Endothelial cell of umbilical vein (primary cell): ENCODE data around the gene DYNC1H1. TPM values are rescaled to one million over a fixed set of nuclear protein-coding genes. Genes with fewer than 3 reads are reported as not detected.

Experiments
- BruUV-seq: library from RNA; stranded (reverse); fragments of 400-500 nt; replicated peaks from 2 replicates; lab custom pipeline; 2021; lab: Mats Ljungman, UMichigan
- CTCF ChIA-PET: fragments of 300-600, 350-600 bp; sonication (Branson Sonifier 250); formaldehyde crosslinking; loops from one replicate; lab custom pipeline; 2021; ENCODE audit warnings: antibody characterized with exemption, inconsistent platforms; lab: Charles Lee
- POLR2A ChIA-PET: fragments of 300-600, 350-600 bp; sonication (Branson Sonifier 250); formaldehyde crosslinking; loops from one replicate; lab custom pipeline; 2021; ENCODE audit warnings: antibody characterized with exemption, inconsistent platforms; lab: Charles Lee
- DNase-seq: peaks from one replicate; pipeline ENCODE4 v3.0.0-alpha.2; 2011; ENCODE audit warnings: low read depth, low spot score
- FAIRE-seq: peaks from 2 replicates; lab custom pipeline; 2011; peaks lifted over from hg19 to GRCh38; lab: Jason Lieb, UNC
- H2AFZ ChIP-seq: 2 replicates; pipeline ENCODE4 v1.6.0; 2012; ENCODE audit warnings: low read depth, low read length, control low read depth, inconsistent platforms
- H3K27ac ChIP-seq: 2 replicates; pipeline ENCODE4 v1.5.1; 2011; ENCODE audit warnings: low read depth, mild to moderate bottlenecking, control low read depth, low read length, moderate library complexity; ENCODE audit not compliant: insufficient read depth
- H3K27me3 ChIP-seq, 2 experiments: 2 replicates each; pipeline versions ENCODE4 v1.6.0 to v1.6.1; 2011; ENCODE audit warnings: low read length in 2 of 2, mixed read lengths in 1 of 2; ENCODE audit not compliant: control insufficient read depth in 2 of 2, insufficient read depth in 2 of 2
- H3K36me3 ChIP-seq, 2 experiments: 2 replicates in 1 of 2; 3 replicates in 1 of 2; pipeline ENCODE4 v1.5.1; 2011; ENCODE audit warnings: low read length in 2 of 2, mild to moderate bottlenecking in 1 of 2, moderate library complexity in 1 of 2; ENCODE audit not compliant: control insufficient read depth in 2 of 2, insufficient read depth in 2 of 2; ENCODE audit errors: extremely low read depth in 1 of 2
- H3K4me1 ChIP-seq: 3 replicates; pipeline ENCODE4 v1.5.1; 2011; ENCODE audit warnings: mild to moderate bottlenecking, low read length; ENCODE audit not compliant: control insufficient read depth, insufficient read depth; ENCODE audit errors: extremely low read depth
- H3K4me2 ChIP-seq: 2 replicates; pipeline ENCODE4 v1.6.1; 2011; ENCODE audit warnings: low read length, control low read depth, mixed read lengths; ENCODE audit not compliant: insufficient read depth
- H3K4me3 ChIP-seq, 3 experiments: fragments of 200-600 bp in 1 of 3; sonication (generic), shearing (Covaris generic) in 1 of 3; replicated peaks in 1 of 3; 2 replicates each; pipeline ENCODE4 v1.5.1; 2011 to 2016; ENCODE audit warnings: control low read depth in 3 of 3, low read length in 3 of 3, mild to moderate bottlenecking in 2 of 3, inconsistent platforms in 1 of 3, low read depth in 1 of 3, moderate library complexity in 1 of 3; ENCODE audit not compliant: insufficient read depth in 1 of 3
- H3K79me2 ChIP-seq: 2 replicates; pipeline ENCODE4 v1.6.0; 2012; ENCODE audit warnings: low read length, inconsistent platforms; ENCODE audit not compliant: control insufficient read depth, insufficient read depth
- H3K9ac ChIP-seq: replicated peaks from 2 replicates; pipeline ENCODE3; 2011; ENCODE audit warnings: low read length, control low read depth; ENCODE audit not compliant: insufficient read depth; ENCODE audit errors: extremely low read depth
- H3K9me1 ChIP-seq: replicated peaks from 3 replicates; pipeline ENCODE4 v1.6.0; 2011; ENCODE audit warnings: mild to moderate bottlenecking, low read length; ENCODE audit not compliant: control insufficient read depth, insufficient read depth; ENCODE audit errors: extremely low read depth
- H3K9me3 ChIP-seq: replicated peaks from 2 replicates; pipeline ENCODE4 v1.5.1; 2012; ENCODE audit warnings: low read length, inconsistent platforms; ENCODE audit not compliant: control insufficient read depth, insufficient read depth
- H4K20me1 ChIP-seq: replicated peaks from 2 replicates; pipeline ENCODE3; 2011; ENCODE audit warnings: mild to moderate bottlenecking, low read length; ENCODE audit not compliant: control insufficient read depth, insufficient read depth; ENCODE audit errors: extremely low read depth
- CTCF ChIP-seq, 2 donors: IDR thresholded peaks; 1 replicate in 1 of 2; 2 replicates in 1 of 2; pipeline ENCODE4 v1.5.1; 2011; ENCODE audit warnings: low read length in 2 of 2, mild to moderate bottlenecking in 2 of 2, moderate library complexity in 2 of 2, control low read depth in 1 of 2, inconsistent platforms in 1 of 2, low read depth in 1 of 2; ENCODE audit not compliant: insufficient read depth in 1 of 2; ENCODE audit errors: extremely low read depth in 1 of 2
- EZH2 ChIP-seq: IDR thresholded peaks from 2 replicates; pipeline ENCODE4 v1.6.1; 2012; ENCODE audit warnings: borderline replicate concordance, low read depth, mild to moderate bottlenecking, moderate library complexity, low read length, inconsistent platforms; ENCODE audit not compliant: severe bottlenecking
- FOS ChIP-seq: IDR thresholded peaks from 2 replicates; pipeline ENCODE4 v1.6.1; 2011; ENCODE audit warnings: mild to moderate bottlenecking, low read length, moderate library complexity, borderline replicate concordance; ENCODE audit not compliant: insufficient read depth
- GATA2 ChIP-seq: IDR thresholded peaks from 2 replicates; pipeline ENCODE4 v1.7.0; 2011; ENCODE audit warnings: low read depth, mild to moderate bottlenecking, moderate library complexity, mixed read lengths, low read length; ENCODE audit not compliant: insufficient read length, insufficient read depth
- JUN ChIP-seq: IDR thresholded peaks from 2 replicates; pipeline ENCODE4 v1.6.1; 2011; ENCODE audit warnings: borderline replicate concordance, low read depth; ENCODE audit not compliant: insufficient read length, insufficient read depth
- MAX ChIP-seq: IDR thresholded peaks from 2 replicates; pipeline ENCODE4 v1.6.1; 2011; ENCODE audit not compliant: insufficient read depth, insufficient read length
- MYC ChIP-seq: IDR thresholded peaks from one replicate; pipeline ENCODE4 v1.6.1; 2011; ENCODE audit warnings: mild to moderate bottlenecking, low read depth, low read length
- POLR2A ChIP-seq: IDR thresholded peaks from 2 replicates; pipeline ENCODE4 v1.6.1; 2012; ENCODE audit warnings: low read depth, mild to moderate bottlenecking, control low read depth, low read length
- POLR2AphosphoS5 ChIP-seq: IDR thresholded peaks from 2 replicates; pipeline ENCODE4 v1.6.1; 2012; ENCODE audit warnings: low read depth, mild to moderate bottlenecking, control low read depth, low read length, moderate library complexity; ENCODE audit not compliant: insufficient read depth
- dilution Hi-C: fragments of 300-500 bp; cut with MboI; formaldehyde crosslinking; loops from one replicate; pipeline ENCODE4 v1.15.0; 2019; ENCODE audit warnings: low sequenced_read_pairs; ENCODE audit not compliant: extremely low pct_ligation_motif_present
- intact Hi-C: fragments of 100-400 bp; cut with micrococcal nuclease; formaldehyde crosslinking; loops from one replicate; pipeline ENCODE4 v1.10.0; 2022
- polyA plus RNA-seq, 4 experiments: library from polyadenylated mRNA; depleted of rRNA in 3 of 4; stranded (reverse) in 3 of 4; unstranded in 1 of 4; fragments of >200 nt; gene quantifications; 2 replicates each; pipeline versions ENCODE4 v1.2.1 to v1.2.3, GENCODE V29; 2011 to 2012; ENCODE audit warnings: missing spikeins in 1 of 4
- total RNA-seq: library from RNA; stranded (reverse); gene quantifications from 2 replicates; pipeline ENCODE4 v1.2.3, GENCODE V29; 2021

The DYNC1H1 gene
- total and polyA plus RNA-seq, 2 donors (not counting 3 experiments of a cell fraction or from before 2014, with no cell fraction given): 254 to 648 TPM

- Histone ChIP-seq H3K27ac (no peak overlapping the region), H3K9me1 (no peaks in the 10 kb centered on the region), H4K20me1 (no peaks in the 10 kb centered on the region), H3K36me3 (peaks cover 0 to 2% of the 10 kb centered on the region in 2 experiments), H3K27me3 (no peaks in the 10 kb centered on the region), H3K79me2 (no peaks in the 10 kb centered on the region), H2AFZ (no peak overlapping the region), H3K4me3 (no peak overlapping the region), H3K9me3 (no peaks in the 10 kb centered on the region), H3K4me2 (no peak overlapping the region), H3K4me1 (no peaks in the 10 kb centered on the region), H3K9ac (no peak overlapping the region)
- intact Hi-C loops: no loop called here
- POLR2A ChIA-PET: no interaction called here
- dilution Hi-C loops: no loop called here
- FAIRE-seq (no peak), DNase-seq (no peak)
- no peak for TF ChIP-seq POLR2A
- no peak for TF ChIP-seq GATA2
- no peak for TF ChIP-seq FOS
- TF ChIP-seq CTCF (IDR thresholded peaks at IDR 0.05; ENCODE audit: extremely low read depth in 1 of 2, insufficient read depth in 1 of 2, low read depth in 1 of 2, low read length in 2 of 2): no peak
- no peak for TF ChIP-seq EZH2
- no peak for TF ChIP-seq MAX
- CTCF ChIA-PET: no interaction called here
- no TSS peak for BruUV-seq
Observed at GRCh38 chr14:102058146-102058545, 93.8 kb downstream of the DYNC1H1 start.

GRCh38 chr14:102058961-102059360, 94.6 kb downstream of the DYNC1H1 start:
- FAIRE-seq (no peak), DNase-seq (no peak)
- no peak overlapping the region for H3K27ac ChIP-seq
- H3K79me2 ChIP-seq: no peaks in the 10 kb centered on the region
- H3K4me2 ChIP-seq: no peak overlapping the region
- no peak for TF ChIP-seq EZH2
- no peak for TF ChIP-seq FOS
- TF ChIP-seq POLR2A: no peak
- TF ChIP-seq JUN: no peak
- no peak for TF ChIP-seq MYC
- TF ChIP-seq CTCF (IDR thresholded peaks at IDR 0.05; ENCODE audit: extremely low read depth in 1 of 2, insufficient read depth in 1 of 2, low read depth in 1 of 2, low read length in 2 of 2): no peak
- TF ChIP-seq POLR2AphosphoS5: no peak
- no peak for TF ChIP-seq MAX
- TF ChIP-seq GATA2: no peak
- no peak overlapping the region for H2AFZ ChIP-seq
- H3K27me3 ChIP-seq: no peaks in the 10 kb centered on the region
- peaks cover 0 to 2% of the 10 kb centered on the region in 2 experiments for H3K36me3 ChIP-seq
- no peak overlapping the region for H3K4me3 ChIP-seq
- CTCF ChIA-PET: no interaction called here
- no peak overlapping the region for H3K9ac ChIP-seq
- H3K9me1 ChIP-seq: no peaks in the 10 kb centered on the region
- BruUV-seq: no TSS peak
- H3K4me1 ChIP-seq: no peaks in the 10 kb centered on the region
- POLR2A ChIA-PET: no interaction called here
- intact Hi-C loops: no loop called here
- H4K20me1 ChIP-seq: no peaks in the 10 kb centered on the region
- dilution Hi-C loops: no loop called here
- no peaks in the 10 kb centered on the region for H3K9me3 ChIP-seq
